GM12872 (cell line): ENCODE data around the gene DRD5.

Experiments used
- CTCF ChIP-seq: IDR thresholded peaks from 3 replicates; pipeline ENCODE4 v1.5.1; 2011; ENCODE audit warnings: low read depth, mild to moderate bottlenecking, low read length, moderate library complexity; ENCODE audit not compliant: insufficient read depth

Gene DRD5

GRCh38 chr4:9769321-9769720 lies 12.1 kb upstream of the DRD5 start:
- TF ChIP-seq CTCF = no peak

GRCh38 chr4:9771034-9771433 lies 10.4 kb upstream of the DRD5 start:
- no peak for TF ChIP-seq CTCF

GRCh38 chr4:9773471-9773870 lies 8.0 kb upstream of the DRD5 start:
- no peak for TF ChIP-seq CTCF

GRCh38 chr4:9782136-9782436 lies 652 bp downstream of the DRD5 start:
- TF ChIP-seq CTCF = no peak

- no peak for TF ChIP-seq CTCF
These were observed 10.9 kb downstream of the DRD5 start for GRCh38 chr4:9792381-9792780.

GRCh38 chr4:9800848-9801247 lies 19.4 kb downstream of the DRD5 start:
- no peak for TF ChIP-seq CTCF

- no peak for TF ChIP-seq CTCF
These were observed 23.5 kb downstream of the DRD5 start for GRCh38 chr4:9804918-9805317.

GRCh38 chr4:9808077-9808476 lies 26.6 kb downstream of the DRD5 start:
- no peak for TF ChIP-seq CTCF
